Cortex of kidney (tissue), 1 donor: Measurements from ENCODE around the gene METTL1.

Experiments
- DNase-seq: peaks from one replicate; lab custom pipeline; 2025; lab: John Stamatoyannopoulos, UW

METTL1 gene

DNA sequence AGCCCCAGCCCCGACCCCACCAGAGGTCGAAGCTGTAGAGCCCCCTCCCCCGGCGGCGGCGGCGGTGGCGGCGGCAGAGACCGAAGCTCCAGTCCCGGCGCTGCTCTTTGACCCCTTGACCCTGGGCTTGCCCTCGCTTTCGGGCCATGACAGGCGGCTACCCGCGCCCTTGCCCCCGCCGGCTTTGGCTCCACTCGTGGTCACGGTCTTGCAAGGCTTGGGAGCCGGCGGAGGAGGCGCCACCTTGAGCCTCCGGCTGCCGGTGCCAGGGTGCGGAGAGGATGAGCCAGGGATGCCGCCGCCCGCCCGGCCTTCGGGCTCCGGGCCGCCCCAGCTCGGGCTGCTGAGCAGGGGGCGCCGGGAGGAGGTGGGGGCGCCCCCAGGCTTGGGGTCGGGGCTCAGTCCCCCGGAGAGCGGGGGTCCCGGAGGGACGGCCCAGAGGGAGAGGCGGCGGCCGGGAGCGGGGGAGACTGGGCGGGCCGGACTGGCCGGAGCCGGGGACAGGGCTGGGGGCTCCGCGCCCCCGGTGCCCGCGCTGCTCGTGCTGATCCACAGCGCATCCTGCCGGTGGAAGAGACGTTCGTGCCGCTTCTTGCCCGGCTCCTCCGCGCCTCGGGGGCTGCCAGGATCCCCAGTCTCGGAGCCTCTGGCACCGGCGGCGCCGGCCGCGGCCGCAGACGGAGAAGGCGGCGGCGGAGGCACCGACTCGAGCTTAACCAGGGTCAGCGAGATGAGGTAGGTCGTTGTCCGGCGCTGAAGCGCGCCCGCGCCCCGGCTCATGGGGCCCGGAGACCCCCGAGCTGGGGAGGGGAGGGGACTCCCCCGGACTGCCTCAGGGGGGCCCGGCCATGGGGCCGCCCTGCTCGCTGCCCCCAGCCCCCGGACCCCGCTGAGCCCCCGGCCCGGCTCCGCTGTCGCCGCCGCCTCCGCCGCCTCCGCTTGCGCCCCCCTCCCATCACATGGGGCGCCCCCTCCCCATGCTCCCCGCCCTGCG lies 34.1 kb downstream of the METTL1 start:
- no peak for DNase-seq

DNA sequence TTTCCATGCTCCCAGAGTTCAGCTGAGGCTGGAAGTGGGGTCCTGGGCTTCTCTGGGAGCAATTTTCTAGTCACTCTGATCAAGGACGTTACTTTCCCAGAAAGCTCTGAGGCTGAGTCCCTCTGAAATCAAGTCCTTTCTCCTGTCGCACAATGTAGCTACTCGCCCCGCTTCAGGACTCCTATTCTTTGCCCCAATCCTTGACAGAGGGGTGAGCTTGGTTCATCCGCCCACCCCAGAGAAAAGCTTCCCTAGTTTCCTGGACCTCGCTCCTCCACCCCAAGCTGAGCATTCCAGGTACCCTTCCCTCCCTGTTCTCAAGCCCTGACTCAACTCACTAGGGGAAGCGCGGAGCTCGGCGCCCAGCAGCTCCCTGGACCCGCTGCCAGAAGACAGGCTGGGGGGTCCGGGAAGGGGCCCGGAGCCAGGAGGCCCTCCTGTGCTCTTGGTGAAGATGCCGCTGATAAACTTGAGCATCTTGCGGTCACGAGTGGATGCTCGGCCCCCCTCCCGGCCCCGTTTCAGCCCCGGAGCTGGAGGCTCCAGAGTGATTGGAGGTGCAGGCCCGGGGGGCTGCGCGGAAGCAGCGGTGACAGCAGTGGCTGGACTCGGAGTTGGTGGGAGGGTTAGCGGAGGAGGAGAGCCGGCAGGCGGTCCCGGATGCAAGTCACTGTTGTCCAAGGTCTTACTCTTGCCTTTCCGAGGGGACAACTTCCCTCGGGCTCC lies 35.0 kb downstream of the METTL1 start:
- no peak for DNase-seq

DNA sequence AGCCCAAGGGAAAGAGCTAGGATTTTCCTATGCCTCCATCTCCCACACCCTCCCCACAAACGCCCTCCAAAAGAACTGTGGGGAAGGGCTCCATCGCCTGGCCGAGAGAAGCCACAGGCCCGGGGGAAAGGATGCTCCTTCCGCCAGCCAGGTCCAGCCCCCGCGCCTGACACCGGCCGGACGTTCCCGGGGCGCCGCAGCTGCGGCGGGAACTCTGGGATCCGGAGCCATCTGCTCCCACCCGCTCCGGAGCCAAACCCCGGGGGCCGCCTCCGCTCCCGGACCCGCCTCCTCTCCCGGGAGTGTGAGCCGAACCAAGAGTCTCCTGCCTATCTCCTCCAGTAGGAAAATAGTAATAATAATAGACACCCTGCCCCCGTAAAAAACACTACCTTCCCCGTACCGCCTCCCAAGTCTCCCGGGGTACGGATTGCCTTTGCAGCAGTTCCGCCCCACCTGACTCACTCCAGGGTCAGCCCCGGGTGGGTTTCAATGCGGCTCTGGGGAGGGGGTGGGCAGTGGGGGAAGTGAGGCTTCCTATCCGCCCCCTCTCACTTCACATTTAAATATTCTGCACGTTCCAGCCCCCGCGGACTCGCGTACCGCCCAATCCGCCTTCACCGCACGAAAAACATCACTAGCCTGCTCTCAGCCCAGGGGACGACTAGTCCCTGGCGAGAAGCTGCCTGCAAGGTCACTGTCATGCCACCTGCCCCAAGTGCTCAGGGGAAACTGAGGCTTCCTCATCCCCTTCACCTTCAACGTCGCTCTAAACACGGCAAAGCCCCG lies 35.8 kb downstream of the METTL1 start:
- no peak for DNase-seq

DNA sequence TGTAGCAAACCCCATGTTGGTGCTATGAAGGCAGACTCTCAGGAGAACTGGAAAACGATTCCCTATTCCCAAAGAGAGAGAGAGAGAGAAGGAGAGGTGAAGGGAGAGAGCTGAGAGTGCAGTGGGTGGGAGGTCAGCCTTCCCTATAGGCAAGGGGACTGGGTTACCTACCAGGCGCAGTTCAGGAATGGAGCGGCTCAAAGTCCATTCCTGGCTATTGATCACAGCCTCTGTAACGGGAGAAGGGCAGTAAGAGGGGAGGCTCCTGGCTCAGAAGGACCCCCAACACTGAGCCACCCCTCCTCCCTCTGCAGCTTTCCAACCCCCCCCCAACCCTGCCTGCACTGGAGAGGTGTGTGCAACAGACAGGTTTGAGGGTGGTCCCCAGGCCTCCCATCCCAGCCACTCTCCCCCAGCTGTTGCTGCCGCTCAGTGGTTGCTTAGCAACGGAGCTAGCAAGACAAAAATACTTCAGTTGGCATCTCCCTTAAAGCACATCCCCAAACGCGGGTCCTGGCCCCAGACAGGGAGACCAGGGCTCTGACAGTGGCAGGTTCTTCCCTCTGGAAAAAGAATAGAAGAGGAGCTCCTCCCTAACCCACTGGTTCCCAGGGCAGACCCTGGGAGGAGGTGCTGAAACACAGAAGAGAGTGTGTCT lies 36.6 kb downstream of the METTL1 start:
- no peak for DNase-seq

DNA sequence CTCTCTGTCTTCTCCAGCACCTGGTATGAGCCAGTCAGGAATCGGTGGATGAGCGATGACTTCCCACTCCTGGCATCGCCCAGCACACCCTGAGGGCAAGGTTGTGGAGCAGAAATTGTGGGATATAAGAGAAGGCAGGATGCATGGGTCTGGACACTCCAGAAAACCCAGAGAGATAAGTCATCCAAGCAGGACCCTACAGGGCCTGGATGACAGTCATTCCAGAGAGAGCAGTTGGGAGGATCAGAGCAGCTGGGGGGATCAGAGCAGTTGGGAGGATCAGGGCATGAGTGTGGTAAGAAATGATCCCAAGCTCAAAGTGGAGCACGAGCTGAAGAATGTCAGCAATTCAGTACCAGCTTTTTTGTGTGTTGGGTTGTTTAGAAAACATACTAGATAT lies 37.3 kb downstream of the METTL1 start:
- DNase-seq = no peak

DNA sequence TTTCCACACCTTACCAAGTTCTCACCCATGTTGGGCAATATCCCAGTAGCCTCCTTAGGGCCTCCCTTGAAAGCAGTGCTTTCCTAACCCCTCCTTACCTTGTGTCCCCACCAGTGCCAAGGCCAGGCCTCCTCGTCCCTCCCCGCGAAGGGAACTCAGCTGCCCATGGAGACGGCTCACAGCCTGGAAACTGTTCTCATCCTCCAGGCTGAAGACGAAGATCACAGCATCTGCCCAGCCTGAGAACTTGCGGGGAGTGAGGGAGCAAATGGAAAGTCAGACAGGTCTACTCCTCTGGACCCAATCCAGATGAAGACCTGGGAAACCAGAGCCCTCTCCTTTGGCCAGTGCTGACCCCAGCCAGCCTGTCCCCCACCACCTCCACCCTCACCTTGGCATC lies 38.0 kb downstream of the METTL1 start:
- DNase-seq = no peak

DNA sequence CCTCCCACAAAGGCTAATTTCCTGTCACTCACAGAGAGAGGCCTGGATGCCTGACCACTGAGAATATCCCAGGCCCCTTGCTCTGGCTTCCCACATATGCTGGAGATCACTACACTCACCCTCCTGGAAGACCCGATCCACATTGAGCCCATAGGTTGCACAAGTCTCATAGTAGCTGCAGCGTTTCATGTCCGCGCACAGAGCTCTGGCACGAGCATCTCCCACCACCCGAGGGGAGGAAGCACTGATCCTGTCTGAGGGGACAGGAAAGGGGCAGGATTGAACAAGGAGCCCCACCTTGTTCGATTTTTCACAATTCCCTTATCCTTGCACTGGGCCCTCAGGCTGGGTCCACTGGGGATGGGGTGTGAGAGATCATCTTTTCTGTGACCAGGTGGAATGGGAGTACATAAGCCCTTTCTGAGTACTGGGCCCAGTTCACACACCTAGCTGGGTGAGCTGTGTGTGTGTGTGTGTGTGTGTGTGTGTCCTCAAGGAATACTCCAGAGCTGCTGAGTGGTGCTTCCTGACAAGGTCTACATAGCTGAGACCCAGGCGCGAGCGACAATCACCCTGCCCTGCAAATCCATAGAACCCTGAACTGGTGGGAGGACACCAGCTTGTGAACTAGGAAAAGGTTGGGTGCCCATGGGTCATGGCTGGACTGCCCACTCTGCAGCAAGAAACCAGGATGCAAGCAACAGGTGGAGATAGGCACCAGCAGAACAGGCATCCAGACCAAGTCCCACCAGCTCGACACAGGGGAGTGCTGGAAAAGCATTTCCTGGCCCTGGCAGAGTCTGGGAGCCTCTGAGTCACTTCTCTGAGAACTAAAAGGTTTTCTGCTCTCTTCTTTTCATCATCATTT lies 38.9 kb downstream of the METTL1 start:
- DNase-seq = no peak

DNA sequence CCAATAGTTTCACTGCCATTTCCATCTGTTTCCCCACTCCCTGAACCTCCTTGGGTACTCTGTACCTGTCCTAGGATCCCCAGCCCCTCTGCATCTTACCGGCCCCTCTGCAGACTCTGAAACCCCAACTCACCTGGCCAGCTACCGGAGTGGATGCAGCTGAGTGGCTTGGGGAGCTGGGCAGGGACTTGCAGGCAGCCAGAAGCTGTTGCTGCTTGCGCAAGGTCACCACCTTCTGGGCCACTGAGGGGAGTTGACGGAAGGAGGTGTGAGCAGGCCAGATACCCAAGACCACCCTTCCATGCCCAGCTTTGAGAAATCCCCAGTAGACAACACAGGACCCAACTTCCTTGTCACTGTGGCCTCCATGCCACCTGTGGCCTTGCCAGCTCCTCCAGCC lies 39.6 kb downstream of the METTL1 start:
- DNase-seq = no peak

DNA sequence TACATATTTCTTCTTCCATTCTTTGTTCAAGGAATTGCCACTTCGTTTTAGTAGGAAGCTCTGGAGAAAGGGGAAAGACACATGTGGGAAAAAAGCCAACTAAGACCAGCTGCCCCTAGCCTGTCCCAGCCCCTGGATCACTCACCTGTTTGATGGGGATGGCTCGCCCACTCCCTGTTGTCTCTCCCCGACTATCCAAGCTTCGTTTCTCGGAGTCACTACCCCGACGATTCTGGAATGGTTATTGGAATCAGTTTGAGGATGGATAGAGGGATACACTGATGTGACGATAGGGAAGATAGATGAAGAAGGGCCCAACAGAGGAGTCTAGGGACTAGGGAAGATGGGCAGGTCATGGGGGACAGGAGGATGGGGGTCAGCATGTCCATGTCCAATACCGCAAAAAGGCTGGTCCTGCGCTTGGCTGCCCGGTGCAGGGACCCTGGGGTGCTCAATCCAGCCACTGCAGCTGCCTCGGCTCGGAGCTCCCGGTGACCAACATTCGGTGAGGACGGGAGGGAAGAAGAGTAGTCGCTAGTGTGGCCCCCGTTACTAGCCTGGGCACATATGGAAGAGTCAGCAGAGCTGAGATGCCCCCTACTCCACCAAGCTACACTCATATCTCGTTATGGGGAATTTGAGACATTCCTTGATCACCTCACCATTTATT lies 40.4 kb downstream of the METTL1 start:
- no peak for DNase-seq

DNA sequence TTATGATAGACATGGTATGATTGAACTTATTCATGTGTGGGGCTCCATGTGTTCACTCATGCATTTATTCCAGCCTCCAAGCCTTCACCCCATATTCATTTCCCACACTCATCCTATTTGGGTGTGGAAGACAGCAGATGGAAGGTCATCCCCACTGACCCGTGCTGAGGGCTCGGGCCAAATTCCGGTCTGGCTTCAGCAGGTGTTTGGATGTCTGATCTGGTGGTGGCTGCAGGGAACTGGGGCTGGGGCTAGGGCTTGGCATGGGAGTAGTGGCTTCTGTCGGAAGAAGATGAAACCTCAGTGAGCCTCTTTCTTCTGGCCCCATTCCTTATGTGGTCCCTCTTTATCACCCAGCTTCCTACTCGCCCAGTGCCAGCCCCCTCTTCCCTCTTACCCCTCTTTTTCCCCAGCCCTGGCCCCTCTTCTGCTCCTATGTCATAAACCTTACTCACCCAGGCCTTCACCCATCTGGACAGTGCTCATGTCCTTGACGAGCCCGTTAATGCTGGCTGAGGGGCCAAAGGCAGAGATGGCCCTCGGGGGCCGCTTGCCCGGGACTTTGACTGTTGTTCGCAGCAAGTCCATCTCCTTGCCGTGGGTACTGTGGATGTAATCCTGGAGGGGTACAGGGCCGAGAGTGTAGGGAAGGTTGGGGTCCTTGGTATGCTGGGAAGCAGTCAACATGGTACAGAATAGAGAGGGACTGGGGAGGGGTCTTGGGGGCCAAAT lies 41.4 kb downstream of the METTL1 start:
- no peak for DNase-seq

DNA sequence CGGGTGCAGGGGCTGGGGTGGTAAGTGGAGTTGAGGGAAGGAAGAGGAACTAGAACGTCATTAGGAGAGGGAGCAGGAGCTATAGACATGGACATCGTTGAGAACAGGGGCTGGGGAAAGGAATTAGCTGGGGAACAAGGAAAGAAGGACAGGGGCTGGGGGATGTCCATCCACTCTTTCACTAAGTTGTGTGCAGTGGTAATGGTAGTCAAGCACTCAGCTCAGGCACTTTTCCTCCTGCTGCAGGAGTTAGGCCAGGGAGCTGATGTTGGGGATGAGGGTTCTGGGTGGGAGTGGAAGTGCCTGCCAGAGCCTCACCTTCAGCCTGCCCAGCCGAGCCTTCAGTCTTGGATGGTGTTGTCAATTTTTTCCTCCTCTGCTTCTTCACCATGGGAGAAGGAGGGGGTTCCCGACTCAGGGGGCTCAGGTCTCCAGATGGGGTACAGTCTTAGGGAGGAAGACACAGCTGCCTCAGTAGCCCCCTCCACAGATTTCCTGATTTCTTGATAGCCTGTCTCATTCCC lies 42.5 kb downstream of the METTL1 start:
- DNase-seq = no peak

DNA sequence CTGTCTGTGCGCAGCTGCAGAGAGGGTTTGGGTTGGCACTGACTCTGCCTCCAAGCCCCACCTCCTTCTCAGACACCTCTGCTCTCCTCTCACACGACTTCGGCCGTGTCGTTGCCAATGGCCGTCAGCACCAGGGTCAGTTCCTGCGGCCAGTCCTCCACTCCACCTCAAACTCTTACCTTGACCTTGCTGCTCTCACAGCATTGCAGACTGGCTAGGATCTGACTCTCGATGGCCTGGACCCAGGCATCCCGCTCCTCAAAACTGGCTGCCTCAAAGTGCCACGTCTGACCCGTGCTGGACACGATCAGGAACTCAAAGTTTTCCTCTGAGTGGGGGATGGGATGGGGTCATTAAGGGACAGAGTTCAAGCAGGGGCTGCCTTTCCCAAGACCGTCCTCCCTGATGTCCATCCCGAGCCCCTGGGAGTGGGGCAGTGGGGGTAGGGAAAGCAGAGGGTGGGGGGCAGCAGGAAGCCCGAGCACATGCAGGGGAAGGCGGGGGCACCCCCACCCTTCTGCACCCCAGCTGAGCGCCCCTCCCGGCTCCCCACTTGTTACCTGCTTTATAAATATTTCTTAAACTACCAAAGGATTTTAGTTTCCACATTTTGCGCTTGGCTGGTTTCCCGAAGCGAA lies 44.0 kb downstream of the METTL1 start:
- DNase-seq = no peak

DNA sequence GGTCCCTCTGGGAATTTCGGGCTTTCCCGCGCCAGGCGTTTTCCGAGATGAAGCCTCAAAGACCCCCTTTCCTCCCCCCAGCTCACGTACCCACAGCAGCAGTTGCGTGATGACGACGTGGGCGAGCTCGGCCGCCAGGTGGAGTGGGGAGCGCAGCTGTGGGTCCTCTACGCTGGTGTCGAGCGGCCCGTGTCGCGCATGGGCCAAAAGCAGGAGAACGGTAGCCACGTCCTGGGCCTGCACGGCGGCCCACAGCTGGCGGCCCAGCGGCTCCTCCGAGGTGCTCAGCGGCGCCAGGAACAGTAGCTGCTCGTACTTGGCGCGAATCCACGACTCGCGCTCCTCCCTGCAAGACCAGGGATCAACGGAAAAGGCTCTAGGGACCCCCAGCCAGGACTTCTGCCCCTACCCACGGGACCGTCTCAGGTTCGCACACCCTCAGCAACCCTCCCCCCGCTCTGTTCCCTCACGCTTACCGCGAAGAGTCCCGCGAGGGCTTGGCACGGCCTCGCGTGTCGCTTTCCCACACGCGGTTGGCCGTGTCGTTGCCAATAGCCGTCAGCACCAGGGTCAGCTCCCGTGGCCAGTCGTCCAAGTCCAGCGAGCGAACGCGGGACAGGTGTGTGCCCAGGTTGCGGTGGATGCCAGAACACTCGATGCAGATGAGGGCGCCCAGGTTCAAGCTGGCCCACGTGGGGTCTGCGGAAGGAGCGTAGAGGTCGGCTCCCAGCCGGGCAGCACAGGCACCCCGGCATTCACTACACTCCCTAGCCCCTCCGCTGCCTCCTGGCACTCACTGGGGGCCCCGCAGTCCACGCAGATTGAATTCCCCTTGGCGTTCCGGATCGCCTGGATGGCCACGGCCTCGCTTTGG lies 44.8 kb downstream of the METTL1 start:
- no peak for DNase-seq

DNA sequence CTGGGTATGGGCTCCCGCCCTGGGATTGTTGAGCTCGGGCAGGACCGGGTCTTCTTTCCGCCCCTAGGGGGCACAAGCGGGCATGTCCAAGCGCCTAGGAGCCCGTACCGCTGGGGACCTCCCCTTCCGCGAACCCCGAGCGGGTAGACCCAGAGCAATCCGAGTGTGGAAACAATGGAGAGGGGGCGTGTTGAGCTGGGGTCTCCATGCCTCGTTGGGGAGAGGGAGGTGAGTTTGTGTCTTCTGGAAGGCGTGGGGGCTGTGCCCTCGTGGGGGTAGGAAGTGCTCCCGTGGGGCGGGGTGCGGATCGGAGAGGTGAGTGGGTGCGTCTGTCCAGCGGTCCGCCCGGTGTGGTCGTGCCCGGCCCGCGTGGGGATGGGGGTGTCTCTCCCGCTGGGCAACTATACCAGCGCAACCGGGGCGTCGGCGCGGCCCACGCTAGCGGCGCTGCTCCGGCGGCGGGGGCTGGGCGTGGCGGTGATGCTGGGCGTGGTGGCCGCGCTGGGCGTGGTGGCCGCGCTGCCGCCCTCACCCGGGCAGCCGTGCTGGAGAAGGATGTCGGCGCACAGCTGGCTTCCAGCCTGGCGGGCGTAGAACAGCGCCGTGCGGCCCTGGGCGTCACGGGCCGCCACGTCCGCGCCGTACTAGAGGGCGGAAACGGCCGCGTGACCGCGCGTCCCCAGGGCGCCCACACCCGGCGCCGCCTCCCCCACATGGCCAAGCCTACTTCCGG lies 45.6 kb downstream of the METTL1 start:
- no peak for DNase-seq

DNA sequence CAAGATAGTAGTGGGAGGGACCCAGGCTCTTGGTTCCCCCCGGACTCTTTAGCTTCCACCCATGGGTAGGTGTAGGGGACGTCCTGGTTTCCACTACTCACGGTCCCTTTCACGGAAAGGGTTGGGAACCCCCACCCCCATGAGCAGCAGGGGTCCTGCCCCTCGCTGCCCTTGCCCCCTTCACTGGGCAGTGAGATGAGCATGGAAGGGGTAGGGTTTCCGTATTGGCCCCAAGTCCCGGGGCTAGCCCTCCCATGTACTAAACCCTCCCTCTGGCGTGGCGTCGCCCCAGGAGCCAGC lies 46.1 kb downstream of the METTL1 start:
- no peak for DNase-seq

DNA sequence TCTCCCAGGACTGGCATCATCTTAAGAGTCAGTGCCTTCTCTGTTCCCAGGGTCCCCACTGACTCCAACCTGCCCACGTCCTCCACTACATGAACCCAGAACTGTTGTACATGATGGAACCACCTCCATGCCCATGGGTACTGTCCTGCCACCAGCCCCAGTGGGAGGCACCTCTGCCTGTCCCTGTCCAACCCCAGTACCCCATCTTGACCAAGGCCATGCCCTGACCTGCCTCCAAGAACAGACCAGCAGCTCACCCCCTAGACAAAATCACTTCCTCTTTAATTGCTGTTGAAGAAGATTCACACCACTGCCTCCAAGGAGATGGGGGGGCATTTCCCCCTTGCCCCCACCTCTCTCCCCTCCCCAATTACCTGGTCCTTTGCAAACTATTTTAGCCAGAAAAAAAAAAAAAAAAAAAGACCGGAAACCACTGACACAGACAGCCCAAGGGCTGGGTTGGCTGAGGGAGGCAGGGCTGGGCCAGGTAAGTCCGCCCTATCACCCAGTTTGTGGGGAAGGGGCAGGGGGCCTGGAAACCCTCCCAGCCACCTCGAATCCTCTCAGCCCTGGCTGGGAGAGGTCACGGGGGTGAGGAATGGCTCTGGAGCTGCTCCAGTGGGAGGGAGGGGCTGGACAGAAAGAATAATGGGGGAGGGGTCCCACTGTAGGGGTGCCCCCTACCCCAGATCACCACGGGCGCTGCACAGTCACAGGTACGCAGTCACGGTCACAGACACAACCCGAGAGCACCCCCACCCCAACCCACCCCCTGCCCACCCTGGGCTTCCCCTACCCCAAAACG lies 46.8 kb downstream of the METTL1 start:
- DNase-seq = no peak
